Measurements from ENCODE around the gene C1orf115.
"Not testable (repeated sequence)": the region's sequence is repeated elsewhere in the genome, so short reads cannot be mapped to it uniquely, and the experiment has no call there.

Gene C1orf115

DNA sequence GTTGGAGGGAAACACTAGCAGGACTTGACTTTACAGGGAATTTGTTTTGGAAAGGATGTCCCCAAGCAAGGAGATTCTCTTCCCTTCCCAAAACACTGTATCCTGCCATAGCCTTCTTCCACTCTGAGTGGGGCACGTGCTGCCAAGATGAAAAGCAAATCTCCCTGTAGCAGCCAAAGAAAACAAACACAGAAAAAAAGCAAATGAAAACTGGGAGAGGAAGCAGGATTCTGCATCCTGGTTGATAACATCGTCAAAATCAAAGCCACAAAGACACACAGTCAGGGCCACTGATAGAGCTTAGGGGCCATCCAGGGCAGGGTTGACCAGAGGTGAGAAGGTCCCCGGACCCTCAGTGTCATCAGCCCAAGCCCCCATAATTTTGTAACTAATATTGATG lies 42.0 kb downstream of the C1orf115 start:
- DNase-seq (ENCODE audit: low read depth): no peak
- TF ChIP-seq, protein P1, sequence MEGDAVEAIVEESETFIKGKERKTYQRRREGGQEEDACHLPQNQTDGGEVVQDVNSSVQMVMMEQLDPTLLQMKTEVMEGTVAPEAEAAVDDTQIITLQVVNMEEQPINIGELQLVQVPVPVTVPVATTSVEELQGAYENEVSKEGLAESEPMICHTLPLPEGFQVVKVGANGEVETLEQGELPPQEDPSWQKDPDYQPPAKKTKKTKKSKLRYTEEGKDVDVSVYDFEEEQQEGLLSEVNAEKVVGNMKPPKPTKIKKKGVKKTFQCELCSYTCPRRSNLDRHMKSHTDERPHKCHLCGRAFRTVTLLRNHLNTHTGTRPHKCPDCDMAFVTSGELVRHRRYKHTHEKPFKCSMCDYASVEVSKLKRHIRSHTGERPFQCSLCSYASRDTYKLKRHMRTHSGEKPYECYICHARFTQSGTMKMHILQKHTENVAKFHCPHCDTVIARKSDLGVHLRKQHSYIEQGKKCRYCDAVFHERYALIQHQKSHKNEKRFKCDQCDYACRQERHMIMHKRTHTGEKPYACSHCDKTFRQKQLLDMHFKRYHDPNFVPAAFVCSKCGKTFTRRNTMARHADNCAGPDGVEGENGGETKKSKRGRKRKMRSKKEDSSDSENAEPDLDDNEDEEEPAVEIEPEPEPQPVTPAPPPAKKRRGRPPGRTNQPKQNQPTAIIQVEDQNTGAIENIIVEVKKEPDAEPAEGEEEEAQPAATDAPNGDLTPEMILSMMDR (IDR thresholded peaks at IDR 0.05; ENCODE audit: control insufficient read depth, insufficient read depth, low read depth, low read length, missing control alignments): no peak
- no peak overlapping the region for H3K4me3 ChIP-seq (ENCODE audit: control insufficient read depth, low read depth, low read length)

DNA sequence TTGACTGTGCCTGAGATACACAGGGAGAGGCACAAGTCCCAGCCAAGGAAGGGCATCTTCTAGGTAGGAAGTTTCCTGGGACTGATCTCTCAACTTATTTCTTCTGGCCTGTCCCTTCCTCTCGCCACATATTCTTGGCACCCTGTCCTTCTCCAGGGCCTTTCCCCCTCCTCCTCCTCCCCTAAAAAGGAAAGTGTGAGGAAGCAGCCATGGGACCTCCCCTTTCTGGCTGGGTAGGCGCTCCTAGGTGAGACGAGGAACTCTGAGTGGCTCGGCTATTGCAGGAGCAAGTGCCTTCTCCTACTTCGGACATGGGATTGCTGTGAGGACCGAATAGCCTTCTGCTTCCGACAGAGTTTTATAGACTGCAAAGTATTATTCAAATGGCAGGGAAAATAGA lies 42.5 kb downstream of the C1orf115 start:
- TF ChIP-seq, protein P1 (IDR thresholded peaks at IDR 0.05; ENCODE audit: control insufficient read depth, insufficient read depth, low read depth, low read length, missing control alignments): no peak
- no peak overlapping the region for H3K4me3 ChIP-seq (ENCODE audit: control insufficient read depth, low read depth, low read length)
- no peak for DNase-seq (ENCODE audit: low read depth)

DNA sequence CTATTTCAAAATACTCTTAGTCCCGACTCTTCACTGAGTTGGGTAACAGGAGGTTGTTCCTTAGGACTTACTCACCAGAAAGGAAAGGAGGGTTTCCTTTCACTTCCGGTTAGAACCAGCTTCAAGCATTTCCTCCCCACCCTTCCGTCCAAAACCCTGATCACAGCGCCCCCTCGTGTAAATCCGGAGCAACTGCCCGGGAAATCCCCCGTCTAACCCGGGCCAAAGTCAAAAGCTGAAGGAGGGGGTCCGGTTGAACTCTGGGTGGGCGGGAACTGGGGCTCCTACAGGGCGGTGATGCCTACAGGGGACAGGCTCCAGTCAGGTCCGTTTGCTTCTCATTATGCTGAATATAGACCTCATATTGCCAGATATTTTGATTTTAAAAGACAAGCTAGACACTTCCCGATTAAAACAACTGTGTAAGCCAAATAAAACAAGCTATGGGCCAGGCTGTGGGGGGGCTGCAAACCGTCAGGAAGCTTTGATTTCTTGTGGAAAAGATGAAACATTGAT lies 43.0 kb downstream of the C1orf115 start:
- peak overlapping the region; percentile 8; the same call in 1 of the 2 replicates for H3K4me3 ChIP-seq (ENCODE audit: control insufficient read depth, low read depth, low read length)
- peak; percentile 85 for DNase-seq (ENCODE audit: low read depth)
- TF ChIP-seq, protein P1 (IDR thresholded peaks at IDR 0.05; ENCODE audit: control insufficient read depth, insufficient read depth, low read depth, low read length, missing control alignments): peak; percentile 86

DNA sequence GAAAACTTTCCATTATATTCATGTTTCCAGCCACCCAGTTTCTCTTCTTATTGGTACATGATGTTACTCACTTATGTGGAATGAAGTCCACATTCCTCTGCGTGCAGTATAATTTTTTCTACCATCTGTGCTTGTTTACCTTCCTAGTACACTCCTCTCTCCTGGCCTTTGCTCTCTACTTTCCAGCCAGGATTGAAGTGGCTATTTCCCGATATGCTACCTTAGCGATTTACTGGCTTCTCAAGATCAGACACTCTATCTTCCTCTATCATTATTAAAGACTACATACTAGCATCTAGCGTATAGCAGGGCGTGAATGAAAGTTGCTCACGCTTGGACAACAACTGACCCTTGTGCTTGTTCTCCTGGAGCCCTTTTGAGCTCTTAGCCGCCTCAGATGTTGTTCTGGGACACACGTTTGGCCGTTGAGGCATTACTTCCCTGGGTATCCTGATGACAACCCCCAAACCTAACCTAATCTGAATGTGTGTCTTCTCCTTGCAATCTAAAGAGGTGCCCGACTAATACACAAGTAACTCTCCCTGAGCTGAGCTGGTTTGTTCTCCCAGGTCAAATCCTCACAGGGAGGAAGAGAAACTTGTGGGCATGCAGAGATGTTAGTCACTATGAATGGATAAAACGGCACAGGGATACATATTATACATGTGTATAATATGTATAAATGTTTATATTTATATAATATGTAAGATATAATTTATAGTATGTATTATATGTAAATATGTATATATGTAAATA lies 44.6 kb downstream of the C1orf115 start:
- peak; percentile 24 for DNase-seq (ENCODE audit: low read depth)
- TF ChIP-seq, protein P1 (IDR thresholded peaks at IDR 0.05; ENCODE audit: control insufficient read depth, insufficient read depth, low read depth, low read length, missing control alignments): no peak
- no peak overlapping the region for H3K4me3 ChIP-seq (ENCODE audit: control insufficient read depth, low read depth, low read length)

DNA sequence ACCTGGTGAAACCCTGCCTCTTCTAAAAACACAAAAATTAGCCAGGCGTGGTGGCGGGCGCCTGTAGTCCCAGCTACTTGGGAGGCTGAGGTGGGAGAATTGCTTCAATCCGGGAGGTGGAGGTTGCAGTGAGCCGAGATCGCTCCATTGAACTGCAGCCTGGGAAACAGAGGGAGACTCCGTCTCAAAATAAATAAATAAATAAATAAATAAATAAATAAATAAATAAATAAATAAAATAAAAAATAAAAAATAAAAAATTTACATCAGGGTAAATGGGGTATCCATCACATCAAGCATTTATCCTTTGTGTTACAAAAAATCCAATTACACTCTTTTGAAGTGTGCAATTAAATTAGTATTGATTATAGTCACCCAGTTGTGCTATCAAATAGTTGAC lies 46.1 kb downstream of the C1orf115 start:
- not testable (repeated sequence) for H3K4me3 ChIP-seq (ENCODE audit: control insufficient read depth, low read depth, low read length); DNase-seq (ENCODE audit: low read depth)

DNA sequence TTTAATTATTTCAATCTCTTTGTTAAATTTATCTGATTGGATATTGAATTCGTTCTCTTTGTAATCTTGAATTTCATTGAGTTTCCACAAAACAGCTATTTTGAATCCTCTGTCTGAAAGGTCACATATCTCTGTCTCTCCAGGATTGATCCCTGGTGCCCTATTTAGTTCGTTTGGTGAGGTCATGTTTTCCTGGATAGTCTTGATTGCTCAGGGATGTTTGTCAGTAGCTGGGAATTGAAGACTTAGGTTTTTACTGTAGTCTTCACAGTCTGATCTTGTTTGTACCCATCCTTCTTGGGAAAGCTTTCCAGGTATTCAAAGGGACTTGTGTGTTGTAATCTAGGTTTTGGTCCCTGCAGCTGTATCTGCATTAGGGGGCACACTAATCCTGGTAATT lies 51.2 kb downstream of the C1orf115 start:
- TF ChIP-seq, protein P1 (IDR thresholded peaks at IDR 0.05; ENCODE audit: control insufficient read depth, insufficient read depth, low read depth, low read length, missing control alignments): no peak
- no peak overlapping the region for H3K4me3 ChIP-seq (ENCODE audit: control insufficient read depth, low read depth, low read length)
- DNase-seq (ENCODE audit: low read depth): no peak

DNA sequence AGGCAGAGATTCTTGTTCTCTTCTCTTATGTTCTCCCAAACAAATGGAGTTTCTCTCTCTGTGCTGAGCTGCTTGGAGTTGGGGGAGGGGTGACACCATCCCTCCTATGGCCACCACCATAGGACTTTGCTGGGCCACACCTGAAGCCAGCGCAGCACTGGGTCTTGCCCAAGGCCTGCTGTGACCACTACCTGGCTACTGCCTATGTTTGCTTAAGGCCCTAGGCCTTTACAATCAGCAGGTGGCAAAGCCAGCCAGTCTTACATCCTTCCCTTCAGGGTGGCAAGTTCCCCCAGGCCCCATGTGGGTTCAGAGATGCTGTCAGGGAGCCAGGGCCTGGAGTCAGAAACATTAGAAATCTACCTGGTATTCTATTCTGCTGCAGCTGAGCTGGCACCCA lies 51.7 kb downstream of the C1orf115 start:
- TF ChIP-seq, protein P1 (IDR thresholded peaks at IDR 0.05; ENCODE audit: control insufficient read depth, insufficient read depth, low read depth, low read length, missing control alignments): no peak
- no peak overlapping the region for H3K4me3 ChIP-seq (ENCODE audit: control insufficient read depth, low read depth, low read length)
- no peak for DNase-seq (ENCODE audit: low read depth)

Measured in AG09309 (cell line).